ENCODE measurements around the gene PI4KA.
"Not testable (repeated sequence)": the region's sequence is repeated elsewhere in the genome, so short reads cannot be mapped to it uniquely, and the experiment has no call there.

The PI4KA gene

DNA sequence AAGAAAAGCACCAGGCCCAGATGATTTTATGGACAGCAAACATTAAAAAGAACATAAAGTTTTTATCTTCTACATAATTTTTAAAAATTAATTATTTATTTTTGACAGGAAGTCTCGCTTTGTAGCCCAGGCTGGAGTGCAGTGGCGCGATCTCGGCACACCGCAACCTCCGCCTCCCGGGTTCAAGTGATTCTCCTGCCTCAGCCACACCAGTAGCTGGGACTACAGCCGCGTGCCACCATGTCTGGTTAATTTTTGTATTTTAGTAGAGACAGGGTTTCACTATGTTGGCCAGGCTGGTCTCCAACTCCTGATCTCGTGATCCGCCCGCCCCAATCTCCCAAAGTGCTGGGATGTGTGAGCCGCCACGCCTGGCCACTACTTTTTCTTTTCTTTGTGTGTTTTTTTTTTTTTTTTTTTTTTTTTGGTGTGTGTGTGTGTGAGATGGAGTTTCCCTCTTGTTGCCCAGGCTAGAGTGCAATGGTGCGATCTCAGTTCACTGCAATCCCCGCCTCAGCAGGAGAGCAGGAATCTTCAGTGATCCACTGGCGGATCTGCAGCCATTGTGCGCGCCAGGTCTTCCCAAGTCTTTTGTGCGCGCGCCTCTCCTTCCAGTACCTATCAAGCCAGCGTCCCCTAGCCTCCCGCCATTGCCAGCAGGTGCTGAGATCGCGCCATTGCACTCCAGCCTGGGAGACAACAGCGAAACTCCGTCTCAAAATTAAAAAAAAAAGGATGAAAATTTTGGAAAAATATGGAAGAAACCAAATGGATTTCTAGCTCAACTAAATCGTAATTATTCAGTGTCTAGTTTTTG, 171.0 kb downstream of the PI4KA start:
- DNase-seq: not testable (repeated sequence)

DNA sequence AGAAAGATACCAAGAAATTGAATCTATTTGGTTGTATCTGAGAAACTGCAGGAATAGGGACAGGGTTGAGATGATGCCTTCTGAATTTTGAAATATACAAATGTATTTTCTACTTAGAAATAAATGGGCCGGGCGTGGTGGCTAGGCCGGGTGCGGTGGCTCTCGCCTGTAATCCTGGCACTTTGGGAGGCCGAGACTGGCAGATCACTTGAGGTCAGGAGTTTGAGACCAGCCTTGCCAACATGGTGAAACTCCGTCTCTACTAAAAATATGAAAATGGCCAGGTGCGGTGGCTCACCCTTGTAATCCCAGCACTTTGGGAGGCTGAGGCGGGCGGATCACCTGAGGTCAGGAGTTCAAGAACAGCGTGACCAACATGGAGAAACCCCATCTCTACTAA, 172.8 kb downstream of the PI4KA start:
- DNase-seq: not testable (repeated sequence)

DNA sequence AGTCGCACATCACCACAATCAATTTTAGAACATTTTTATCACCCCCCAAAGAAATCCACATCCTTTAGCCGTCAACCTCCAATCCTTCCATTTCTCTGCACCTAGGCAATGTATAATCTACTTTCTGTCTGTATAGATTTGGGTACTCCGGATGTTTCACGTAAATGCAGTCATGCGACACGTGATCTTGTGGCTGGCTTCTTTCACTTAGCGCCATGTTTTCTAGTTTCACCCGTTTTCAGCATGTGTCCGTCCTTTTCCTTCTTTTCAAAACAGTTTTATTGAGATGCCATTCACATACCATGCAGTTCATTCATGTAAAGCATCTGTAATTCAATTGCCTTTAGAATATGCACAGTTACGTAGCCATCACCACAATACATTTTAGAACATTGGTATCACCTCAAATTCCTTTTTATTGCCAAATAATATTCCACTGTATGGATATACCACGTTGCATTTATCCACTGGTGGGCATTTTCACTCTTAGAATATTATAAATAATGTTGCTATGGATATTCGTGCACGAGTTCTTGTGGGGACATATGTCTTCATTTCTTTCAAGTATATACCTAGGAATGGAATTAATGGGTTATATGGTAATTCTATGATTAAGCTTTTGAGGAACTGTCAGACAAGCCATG, 179.7 kb downstream of the PI4KA start:
- not testable (repeated sequence) for DNase-seq

DNA sequence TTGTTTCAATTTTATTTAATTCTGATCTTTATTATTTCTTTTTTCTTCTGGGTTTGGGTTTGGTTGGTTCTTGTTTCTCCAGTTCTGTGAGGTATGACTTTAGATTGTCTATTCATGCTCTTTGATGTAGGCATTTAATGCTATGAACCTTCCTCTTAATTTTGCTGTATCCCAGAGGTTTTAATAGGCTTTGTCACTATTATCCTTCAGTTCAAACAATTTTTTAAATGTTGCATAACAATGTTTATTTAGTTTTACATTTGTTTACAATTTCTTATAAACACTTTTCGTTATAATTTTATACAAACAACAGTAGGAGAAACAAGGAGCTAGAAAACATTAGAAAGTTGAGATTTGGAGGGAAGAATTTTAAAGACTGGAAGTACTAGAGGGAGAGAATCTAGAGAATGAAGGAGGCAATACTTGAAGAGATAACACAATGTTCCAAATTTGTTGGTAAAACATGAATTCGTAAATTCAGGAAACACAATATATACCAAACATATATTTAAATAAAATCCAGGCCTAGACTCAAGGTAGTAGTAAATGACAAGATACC, 180.8 kb downstream of the PI4KA start:
- no peak for DNase-seq

DNA sequence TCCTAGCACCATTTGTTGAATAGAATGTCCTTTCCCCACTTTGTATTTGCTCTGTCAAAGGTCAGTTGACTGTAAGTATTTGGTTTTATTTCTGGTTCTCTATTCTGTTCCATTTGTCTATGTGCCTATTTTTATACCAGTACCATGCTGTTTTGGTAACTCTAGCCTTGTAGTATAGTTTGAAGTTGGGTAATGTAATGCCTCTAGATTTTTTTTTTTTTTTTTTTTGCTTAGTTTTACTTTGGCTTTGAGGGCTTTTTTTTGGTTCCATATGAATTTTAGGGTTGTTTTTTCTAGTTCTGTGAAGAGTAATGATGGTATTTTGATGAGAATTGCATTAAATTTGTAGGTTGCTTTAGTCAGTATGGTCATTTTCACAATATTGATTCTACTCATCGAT, 183.0 kb downstream of the PI4KA start:
- DNase-seq: not testable (repeated sequence)

DNA sequence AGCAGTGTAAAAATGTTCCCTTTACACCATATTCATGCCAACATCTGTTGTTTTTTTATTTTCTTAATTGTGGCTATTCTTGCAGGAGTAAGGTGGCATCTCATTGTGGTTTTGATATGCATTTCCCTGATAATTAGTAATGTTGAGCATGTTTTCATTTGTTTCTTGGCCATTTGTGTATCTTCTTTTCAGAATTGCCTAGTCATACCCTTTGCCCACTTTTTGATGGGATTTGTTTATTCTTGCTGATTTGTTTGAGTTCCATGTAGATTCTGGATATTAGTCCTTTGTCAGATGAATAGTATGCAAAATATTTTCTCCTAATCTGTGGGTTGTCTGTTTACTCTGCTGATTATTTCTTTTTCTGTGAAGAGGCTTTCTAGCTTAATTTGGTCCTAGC, 183.6 kb downstream of the PI4KA start:
- no peak for DNase-seq

DNA sequence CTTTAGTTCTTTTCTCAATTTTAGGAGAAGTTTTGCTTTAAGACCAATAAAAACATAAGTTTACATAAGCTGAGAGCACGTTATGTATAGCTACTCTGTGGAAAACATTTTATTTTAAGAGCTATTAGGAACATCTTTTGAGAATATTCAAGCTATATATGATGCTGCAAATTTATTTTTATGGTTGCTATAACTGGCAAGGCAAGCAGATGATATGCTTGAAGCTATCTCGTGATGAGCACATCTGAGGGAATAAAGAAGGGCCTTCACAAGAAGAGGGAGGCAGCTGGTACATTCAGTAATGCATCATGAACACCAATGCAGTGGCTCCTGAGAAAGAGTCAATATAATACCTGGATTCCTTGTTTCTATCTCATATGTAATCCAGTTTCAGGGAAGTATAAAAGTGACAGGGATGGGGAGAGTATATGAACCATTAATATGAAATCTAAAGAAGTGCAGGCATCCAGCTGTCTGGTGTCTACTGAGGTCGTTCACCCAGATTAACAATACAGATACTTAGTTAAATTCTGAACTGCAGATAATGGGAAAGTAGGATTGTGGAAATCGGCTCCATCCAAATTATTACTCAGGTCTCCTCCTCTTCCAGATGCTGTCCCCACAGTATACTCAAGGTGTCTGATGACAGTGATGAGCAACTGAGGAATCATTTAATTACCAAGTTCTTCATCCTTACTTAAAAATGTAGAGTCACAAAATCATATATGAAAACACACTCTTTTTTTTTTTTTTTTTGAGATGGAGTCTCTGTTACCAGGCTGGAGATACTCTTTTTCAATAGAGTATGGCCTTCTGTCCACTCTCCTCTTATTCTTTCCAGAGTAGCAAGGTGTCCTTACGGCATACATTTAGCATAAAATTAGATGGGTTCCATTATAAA, 185.1 kb downstream of the PI4KA start:
- no peak for DNase-seq

DNA sequence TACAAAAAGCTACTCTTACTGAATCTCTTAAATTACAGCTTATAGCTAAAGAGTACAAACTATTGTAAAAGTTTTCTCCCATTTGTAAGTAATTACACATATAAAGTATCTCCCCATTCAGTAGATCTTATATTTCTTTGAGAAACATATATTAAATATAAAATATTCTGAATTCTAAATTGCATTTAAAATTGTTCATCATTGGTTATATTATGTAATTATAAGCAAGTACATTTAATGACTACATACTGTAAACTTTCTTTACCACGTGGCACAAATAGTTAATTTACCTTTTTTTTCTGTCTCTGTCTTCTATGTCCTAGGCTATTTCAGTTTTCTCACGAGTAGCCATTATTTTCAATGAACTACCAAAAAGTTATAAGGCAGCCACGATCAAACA, 185.9 kb downstream of the PI4KA start:
- DNase-seq: no peak

DNA sequence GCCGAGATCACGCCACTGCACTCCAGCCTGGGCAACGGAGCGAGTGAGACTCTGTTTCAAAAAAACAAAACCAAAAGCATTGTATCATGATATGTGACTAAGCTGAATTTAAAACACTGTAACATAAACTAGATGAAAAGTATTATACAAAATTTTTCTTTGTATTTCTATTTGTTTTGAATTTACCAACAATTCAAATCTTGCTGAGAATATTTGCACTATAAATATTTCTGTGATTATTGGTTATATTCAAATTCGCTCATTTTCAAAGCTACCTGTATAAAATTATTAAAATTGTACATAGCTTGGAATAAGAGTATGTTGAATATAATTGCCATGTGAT, 186.6 kb downstream of the PI4KA start:
- DNase-seq: no peak

DNA sequence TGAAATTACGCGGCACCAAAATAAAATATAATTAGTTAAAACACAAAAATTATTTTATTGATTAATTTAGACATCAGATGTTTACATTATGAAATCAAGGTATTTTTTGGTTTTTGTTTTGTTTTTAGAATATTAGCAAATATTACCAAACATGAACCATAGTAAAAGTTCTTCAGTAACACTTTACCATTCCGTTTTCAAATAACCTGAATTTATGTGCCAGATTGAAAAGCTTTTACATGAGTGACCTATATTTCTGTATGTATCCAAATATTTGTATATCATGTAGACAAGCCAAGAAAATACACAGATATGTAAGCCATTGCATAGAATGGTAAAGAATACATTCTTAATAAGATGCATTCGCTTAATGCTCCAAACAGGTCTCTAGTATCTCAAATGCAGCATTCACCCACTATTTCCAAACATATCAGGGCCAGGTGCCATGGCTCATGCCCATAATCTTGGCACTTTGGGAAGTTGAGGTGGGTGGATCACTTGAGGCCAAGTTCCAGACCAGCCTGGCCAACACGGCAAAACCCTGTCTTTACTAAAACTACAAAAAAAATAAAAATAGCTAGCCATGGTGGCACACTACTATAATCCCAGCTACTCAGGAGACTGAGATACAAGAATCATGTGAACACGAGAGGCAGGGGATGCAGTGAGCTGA, 187.1 kb downstream of the PI4KA start:
- DNase-seq: no peak

DNA sequence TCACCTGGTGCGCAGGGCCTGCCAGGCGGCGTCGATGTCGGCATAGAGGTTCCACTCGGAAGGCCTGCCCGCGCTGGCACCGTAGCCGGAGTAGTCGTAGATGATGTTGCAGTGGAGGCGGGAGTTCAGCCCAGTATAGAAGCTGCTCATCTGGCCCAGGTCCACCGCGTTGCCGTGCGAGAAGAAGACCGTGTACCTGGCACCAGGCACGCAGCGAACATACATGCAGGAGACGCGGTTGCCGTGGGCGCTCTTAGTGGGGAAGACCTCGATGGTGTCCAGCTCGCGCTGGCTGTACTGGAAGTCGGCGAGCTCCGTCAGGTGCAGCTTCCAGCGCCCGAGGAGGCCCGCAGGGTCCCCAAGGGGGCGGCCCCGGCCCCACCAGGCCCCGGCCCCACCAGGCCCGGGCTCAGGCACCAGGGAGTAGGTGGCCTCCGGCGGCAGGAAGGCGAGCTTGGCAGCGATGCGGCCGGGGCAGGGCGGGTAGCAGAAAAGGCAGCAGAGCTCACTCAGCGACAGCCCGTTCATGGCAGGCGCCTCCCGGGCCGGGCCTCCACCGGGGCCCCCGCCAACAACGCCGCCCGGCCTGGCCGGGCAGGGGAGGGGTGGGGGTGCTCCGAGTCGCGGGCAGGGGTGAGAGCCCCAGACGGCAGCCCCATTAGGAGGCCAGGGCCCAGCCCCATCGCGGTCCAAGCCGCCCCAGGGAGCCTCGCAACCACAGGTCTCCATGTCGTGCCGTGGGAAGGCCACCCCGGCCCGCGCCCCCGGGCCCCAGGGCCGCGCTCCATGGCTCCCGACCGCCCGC, 188.0 kb downstream of the PI4KA start:
- DNase-seq: not testable (repeated sequence)

DNA sequence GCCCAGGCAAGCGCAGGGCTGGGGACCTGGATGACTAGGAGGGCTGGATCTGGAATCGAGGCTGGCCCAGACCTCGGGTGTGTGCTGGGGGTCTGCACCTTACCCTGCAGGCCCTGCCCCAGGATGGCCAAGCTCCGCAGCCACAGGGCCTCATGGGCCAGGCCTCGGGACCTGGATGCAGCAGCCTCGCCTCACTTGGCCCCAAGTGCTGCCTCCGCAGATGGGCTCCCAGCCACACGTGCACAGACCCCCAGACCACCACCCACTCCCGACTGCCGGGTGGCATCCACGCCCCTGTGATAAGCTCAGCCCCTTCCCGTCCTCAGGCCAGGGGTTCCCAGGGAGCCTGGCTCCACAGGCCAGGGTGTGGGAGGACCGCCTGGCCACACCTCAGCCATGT, 188.7 kb downstream of the PI4KA start:
- not testable (repeated sequence) for DNase-seq

DNA sequence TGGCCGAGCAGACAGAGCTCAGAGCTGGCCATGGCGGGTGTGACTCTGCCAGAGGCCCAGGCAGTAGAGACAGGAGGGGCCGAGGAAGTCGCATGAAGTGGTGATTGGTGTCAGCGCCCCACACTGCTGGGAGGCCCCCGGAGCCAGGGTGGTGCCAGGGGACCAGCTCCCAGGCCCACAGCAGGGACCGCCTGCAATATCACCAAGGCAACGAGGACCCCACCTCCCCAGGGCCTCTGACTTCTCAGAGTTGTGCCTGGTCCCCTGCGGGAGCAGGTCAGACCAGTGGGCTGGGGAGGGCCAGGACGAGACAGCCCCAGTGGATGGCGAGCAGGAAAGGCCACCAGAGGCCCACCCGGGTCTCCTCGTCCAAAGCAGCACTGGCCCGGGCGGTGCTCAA, 189.1 kb downstream of the PI4KA start:
- DNase-seq: not testable (repeated sequence)

DNA sequence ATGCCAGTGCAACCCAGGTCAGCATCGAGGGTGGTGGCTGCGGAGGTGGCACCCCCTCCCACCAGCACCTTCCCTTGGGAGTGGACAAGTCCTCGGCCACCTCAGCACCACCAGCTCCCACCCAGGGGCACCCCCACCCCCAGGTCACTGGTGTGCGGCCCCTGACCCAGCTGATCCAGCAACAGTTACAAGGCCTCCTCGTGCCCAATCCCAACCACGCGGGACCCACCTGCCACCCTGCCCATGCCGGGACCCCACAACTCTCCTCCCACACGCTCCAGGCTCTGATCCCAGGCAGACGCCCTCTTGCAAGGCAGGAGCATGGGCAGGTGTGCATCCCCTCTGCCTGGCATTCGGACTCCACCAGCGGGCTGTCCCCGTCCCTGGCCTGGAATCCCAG, 189.8 kb downstream of the PI4KA start:
- not testable (repeated sequence) for DNase-seq

DNA sequence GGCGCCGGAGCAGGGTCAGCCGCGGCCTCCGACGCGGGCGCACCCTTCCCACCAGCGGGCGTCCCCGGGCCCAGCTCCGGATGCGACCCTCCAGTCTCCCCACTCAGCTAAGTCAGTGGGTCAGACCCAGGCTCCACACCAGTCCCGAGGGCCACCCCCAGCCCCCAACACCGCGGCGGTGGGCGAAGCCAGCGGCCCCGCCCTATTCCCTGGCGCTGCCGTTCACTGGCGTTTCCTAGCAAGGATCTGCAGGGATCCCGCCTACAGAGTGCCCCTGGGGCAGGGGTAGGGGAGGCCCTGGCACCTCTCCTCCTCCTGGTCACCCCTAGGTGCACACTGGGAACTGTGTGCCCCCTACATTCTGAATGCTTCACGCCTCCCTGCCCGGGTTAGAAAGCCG, 190.4 kb downstream of the PI4KA start:
- not testable (repeated sequence) for DNase-seq

DNA sequence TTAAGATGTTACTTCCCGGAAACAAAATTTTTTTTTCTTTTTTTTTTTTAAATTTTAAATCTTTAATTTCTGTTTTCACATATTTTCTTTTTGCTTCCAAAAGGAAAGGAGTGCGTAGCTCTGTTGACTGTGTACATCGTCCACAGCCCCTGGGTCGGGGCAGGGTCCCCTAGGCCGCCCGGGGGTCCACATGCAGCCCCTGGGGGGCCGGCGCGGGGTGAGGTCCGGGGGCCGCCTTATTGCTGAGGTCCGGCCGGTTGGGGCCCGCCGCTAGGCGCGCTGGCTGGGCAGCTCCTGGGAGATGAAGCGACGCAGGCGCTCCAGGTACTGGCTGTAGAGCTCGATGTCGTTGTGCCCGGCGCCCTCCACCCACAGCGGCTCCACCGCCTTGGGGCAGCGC, 191.1 kb downstream of the PI4KA start:
- DNase-seq: not testable (repeated sequence)

DNA sequence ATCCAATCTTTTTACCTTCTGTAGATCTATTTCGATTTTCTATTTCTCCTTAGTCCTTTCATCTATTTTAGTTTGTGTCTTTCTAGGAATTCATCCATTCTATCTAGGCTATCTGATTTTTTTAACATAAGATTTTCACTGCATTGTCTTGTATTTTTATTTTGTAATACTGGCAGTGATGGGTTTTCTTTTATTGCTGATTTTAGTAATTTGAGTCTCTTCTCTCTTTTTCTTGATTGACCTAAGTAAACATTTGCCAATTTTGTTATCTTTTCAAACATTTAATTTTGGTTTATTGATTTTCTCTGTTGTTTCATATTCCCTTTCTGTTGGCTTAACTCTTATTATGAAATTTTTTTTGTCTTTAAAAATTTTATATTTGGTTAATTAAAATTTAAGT, 192.1 kb downstream of the PI4KA start:
- no peak for DNase-seq

DNA sequence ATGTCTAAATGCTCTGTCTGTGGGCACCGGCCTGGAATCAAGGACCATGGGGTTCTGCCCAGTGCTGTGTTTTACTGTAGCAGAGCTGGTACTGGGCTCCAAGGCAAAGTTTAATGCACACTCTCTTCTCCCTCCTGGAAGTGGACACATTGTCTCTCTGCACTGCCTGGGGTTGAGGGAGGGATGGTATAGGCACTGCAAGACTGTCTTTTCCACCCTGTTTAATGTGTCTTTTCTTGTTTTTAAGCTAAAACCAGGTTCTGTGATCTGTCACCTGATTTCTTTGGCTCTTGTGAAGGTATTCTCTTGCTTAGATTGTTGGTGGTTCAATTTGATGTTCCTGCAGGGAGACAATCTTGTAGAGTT, 194.0 kb downstream of the PI4KA start:
- DNase-seq: no peak

DNA sequence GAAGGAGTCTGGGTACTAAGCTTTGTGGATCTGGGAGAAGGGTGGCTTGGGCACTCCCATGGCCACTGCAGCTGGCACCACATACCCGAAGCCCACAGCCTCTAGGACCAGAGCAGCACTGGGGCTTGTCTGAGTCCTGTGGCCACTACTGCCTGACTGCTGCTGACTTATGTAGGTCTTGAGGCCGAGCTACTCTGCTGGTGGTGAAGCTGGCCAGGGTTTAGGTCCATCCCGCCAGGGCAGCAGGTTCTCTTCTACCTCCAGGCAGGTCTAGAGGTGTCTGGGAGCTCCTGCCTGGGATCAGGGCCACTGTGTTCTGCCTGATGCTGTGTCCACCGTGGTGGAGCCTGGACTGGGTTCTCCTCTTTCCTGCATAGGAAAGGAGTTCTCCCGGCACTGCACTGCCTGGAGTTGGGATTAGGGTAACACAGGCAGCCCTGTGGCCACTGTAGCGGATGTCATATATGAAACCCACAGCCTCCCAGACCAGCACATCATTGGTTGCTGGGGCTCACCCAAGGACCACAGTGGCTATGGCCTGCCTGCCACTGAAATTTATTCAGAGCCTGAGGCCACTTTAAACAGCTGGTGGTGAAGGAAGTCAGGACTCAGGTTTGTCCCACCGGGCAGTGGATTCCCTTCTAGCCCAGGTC, 194.5 kb downstream of the PI4KA start:
- no peak for DNase-seq

DNA sequence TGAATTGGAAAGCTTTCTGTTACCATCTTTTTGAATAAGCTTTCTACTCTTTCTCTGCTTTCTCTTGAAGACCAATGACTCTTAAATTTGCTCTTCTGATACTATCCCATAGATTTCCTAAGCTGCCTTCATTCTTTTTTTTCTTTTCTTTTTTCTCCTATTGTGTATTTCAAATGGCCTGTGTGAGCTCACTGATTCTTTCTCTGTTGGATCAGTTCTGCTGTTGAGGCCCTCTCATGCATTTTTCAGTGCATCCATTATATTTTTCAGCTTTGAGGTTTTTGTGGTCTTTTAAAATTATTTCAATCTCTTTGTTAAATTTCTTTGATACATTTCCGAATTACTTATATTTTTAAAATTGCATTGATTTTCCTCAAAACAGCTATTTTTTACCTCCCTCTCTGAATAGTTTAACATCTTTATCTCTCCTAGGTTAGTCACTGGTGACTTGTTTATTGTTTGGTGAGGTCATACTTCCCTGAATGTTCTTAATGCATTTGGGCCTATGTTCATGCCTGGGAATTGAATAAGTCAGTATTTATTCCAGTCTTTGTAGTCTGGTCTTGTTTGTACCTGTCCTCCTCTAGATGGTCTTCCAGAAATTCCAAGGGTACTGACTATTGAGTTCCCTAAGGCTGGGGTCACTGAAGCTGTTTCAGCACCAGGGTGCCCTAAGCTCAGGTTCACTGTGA, 195.3 kb downstream of the PI4KA start:
- DNase-seq: no peak
